ENCODE results near the gene VPS11.
"Not testable (repeated sequence)": the region's sequence is repeated elsewhere in the genome, so short reads cannot be mapped to it uniquely, and the experiment has no call there.

VPS11 gene

GRCh38 chr11:119067371-119068222, at the start of gene VPS11:
Gene VPS11 (plus strand): TSS chr11:119067818. CDS start chr11:119067824, 6 bp downstream.
- DNase-seq = peak; percentile 97 to 98

- peak; percentile 91 to 95 for DNase-seq
Measured at GRCh38 chr11:119018074-119018938, 49.3 kb upstream of the VPS11 start, which contains the start of the genes RPS25 and TRAPPC4. Gene RPS25 (minus strand): TSS chr11:119018343. CDS start chr11:119018284, 59 bp downstream. Gene TRAPPC4 (plus strand): TSS chr11:119018766. CDS start chr11:119018796, 30 bp downstream.

- no peak for DNase-seq
Measured at GRCh38 chr11:119019996-119020395, 47.6 kb upstream of the VPS11 start.

GRCh38 chr11:119021631-119022030, 46.0 kb upstream of the VPS11 start:
- no peak for DNase-seq

GRCh38 chr11:119023741-119024140, 43.9 kb upstream of the VPS11 start:
- no peak for DNase-seq

- DNase-seq = no peak
Measured at GRCh38 chr11:119024430-119025098, 43.1 kb upstream of the VPS11 start.

- no peak for DNase-seq
Measured at GRCh38 chr11:119025099-119025473, 42.5 kb upstream of the VPS11 start.

GRCh38 chr11:119025541-119025940, 42.1 kb upstream of the VPS11 start:
- DNase-seq = no peak

GRCh38 chr11:119025978-119026766, 41.4 kb upstream of the VPS11 start:
- DNase-seq = no peak

- no peak for DNase-seq
Measured at GRCh38 chr11:119026970-119027369, 40.6 kb upstream of the VPS11 start.

- DNase-seq = no peak
Measured at GRCh38 chr11:119027561-119028345, 39.9 kb upstream of the VPS11 start.

- no peak for DNase-seq
Measured at GRCh38 chr11:119028346-119029068, 39.1 kb upstream of the VPS11 start.

GRCh38 chr11:119029069-119029339, 38.6 kb upstream of the VPS11 start:
- no peak for DNase-seq

GRCh38 chr11:119029340-119030028, 38.1 kb upstream of the VPS11 start:
- DNase-seq = peak; percentile 43 to 45

- DNase-seq = peak in 1 of 2 donors; percentile 17
Measured at GRCh38 chr11:119030029-119030328, 37.6 kb upstream of the VPS11 start.

GRCh38 chr11:119030329-119031047, 37.1 kb upstream of the VPS11 start, which contains the start of gene SLC37A4:
Gene SLC37A4 (minus strand): TSS chr11:119030877.
- peak; percentile 97 to 99 for DNase-seq

- no peak for DNase-seq
Measured at GRCh38 chr11:119031912-119032280, 35.7 kb upstream of the VPS11 start.

- not testable (repeated sequence) for DNase-seq
Measured at GRCh38 chr11:119033421-119033820, 34.2 kb upstream of the VPS11 start.

GRCh38 chr11:119034813-119035212, 32.8 kb upstream of the VPS11 start:
- DNase-seq = no peak

GRCh38 chr11:119038884-119039283, 28.7 kb upstream of the VPS11 start:
- DNase-seq = no peak

Measured in activated CD4-positive, alpha-beta T cell treated with anti-CD3 and anti-CD28 coated beads for 4 hours (primary cell).